WTC11 (cell line): ENCODE data around the gene PRKCE. TPM values are rescaled to one million over a fixed set of nuclear protein-coding genes. Genes with fewer than 3 reads are reported as not detected.

Experiments used
- ATAC-seq: fragments of 200-7000 bp; cut with Tn5 transposase; 2 replicates; pipeline ENCODE4 v1.10.0; 2021; ENCODE audit warnings: mild to moderate bottlenecking, moderate library complexity
- CTCF ChIA-PET: fragments of 300-600 bp; sonication (Branson Sonifier 250); formaldehyde crosslinking; loops from one replicate; lab custom pipeline; 2021; ENCODE audit warnings: antibody characterized with exemption; lab: Charles Lee
- POLR2A ChIA-PET: fragments of 350-600 bp; sonication (Branson Sonifier 250); formaldehyde crosslinking; loops from one replicate; lab custom pipeline; 2021; ENCODE audit warnings: antibody characterized with exemption; lab: Charles Lee
- DNase-seq: peaks from one replicate; pipeline ENCODE4 v3.0.0; 2021; ENCODE audit warnings: low spot score
- H3K27ac Mint-ChIP-seq: 2 replicates; pipeline ENCODE4 v1.8.0; 2021; ENCODE audit warnings: mixed read lengths
- H3K27me3 Mint-ChIP-seq: 2 replicates; pipeline ENCODE4 v1.8.0; 2021; ENCODE audit warnings: low read depth, mild to moderate bottlenecking, moderate library complexity, mixed read lengths
- H3K36me3 Mint-ChIP-seq: 2 replicates; pipeline ENCODE4 v1.8.0; 2021; ENCODE audit warnings: mixed read lengths
- H3K4me1 Mint-ChIP-seq: 2 replicates; pipeline ENCODE4 v1.8.0; 2022; ENCODE audit warnings: mixed read lengths
- H3K4me3 Mint-ChIP-seq: 2 replicates; pipeline ENCODE4 v1.8.0; 2021; ENCODE audit warnings: mild to moderate bottlenecking, moderate library complexity, mixed read lengths
- H3K9me3 Mint-ChIP-seq: 2 replicates; pipeline ENCODE4 v1.8.0; 2021; ENCODE audit warnings: mixed read lengths
- ATF1 ChIP-seq: sonication (generic); formaldehyde crosslinking; IDR thresholded peaks from 2 replicates; pipeline ENCODE4 v1.8.1; 2023; ENCODE audit warnings: mild to moderate bottlenecking, moderate library complexity, missing genetic modification reagents
- JAZF1 ChIP-seq: fragments of 250-450 bp; sonication (Bioruptor Pico); IDR thresholded peaks from 2 replicates; pipeline ENCODE4 v1.9.0; 2021; ENCODE audit warnings: moderate library complexity, mild to moderate bottlenecking, inconsistent platforms
- NFE2L1 ChIP-seq: sonication (generic); formaldehyde crosslinking; IDR thresholded peaks from 2 replicates; pipeline ENCODE4 v1.8.1; 2023; ENCODE audit warnings: missing genetic modification reagents
- NR3C1 ChIP-seq: sonication (generic); formaldehyde crosslinking; conservative IDR thresholded peaks from 2 replicates; pipeline ENCODE4 v1.8.1; 2023; ENCODE audit warnings: low read depth, mild to moderate bottlenecking, missing genetic modification reagents
- ZNF263 ChIP-seq: sonication (generic); formaldehyde crosslinking; IDR thresholded peaks from 2 replicates; pipeline ENCODE4 v1.8.1; 2022; ENCODE audit warnings: low read depth, mild to moderate bottlenecking, moderate library complexity, missing genetic modification reagents
- ZNF317 ChIP-seq: sonication (generic); formaldehyde crosslinking; IDR thresholded peaks from 2 replicates; pipeline ENCODE4 v1.8.1; 2023; ENCODE audit warnings: low read depth, mild to moderate bottlenecking, moderate library complexity, missing genetic modification reagents, borderline replicate concordance
- total RNA-seq: library from RNA; stranded (reverse); gene quantifications from 3 replicates; pipeline ENCODE4 v1.2.3, GENCODE V29; 2021
- TF ChIP-seq, protein P1 (sequence below): sonication (generic); formaldehyde crosslinking; IDR thresholded peaks from 2 replicates; pipeline ENCODE4 v1.8.0; 2023; ENCODE audit warnings: mild to moderate bottlenecking, missing genetic modification reagents
- TF ChIP-seq, protein P2 (sequence below): sonication (generic); formaldehyde crosslinking; IDR thresholded peaks from 2 replicates; pipeline ENCODE4 v1.8.1; 2022; ENCODE audit warnings: missing genetic modification reagents, borderline replicate concordance
- TF ChIP-seq, protein P3 (sequence below): sonication (generic); formaldehyde crosslinking; IDR thresholded peaks from 2 replicates; pipeline ENCODE4 v1.8.1; 2022; ENCODE audit warnings: mild to moderate bottlenecking, moderate library complexity, missing genetic modification reagents
- TF ChIP-seq, protein P4 (sequence below): sonication (generic); formaldehyde crosslinking; IDR thresholded peaks from 2 replicates; pipeline ENCODE4 v1.8.1; 2023; ENCODE audit warnings: mild to moderate bottlenecking, moderate library complexity, missing genetic modification reagents
- TF ChIP-seq, protein P5 (sequence below): sonication (generic); formaldehyde crosslinking; IDR thresholded peaks from 2 replicates; pipeline ENCODE4 v1.8.0; 2022; ENCODE audit warnings: mild to moderate bottlenecking, missing genetic modification reagents
- TF ChIP-seq, protein P6 (sequence below): fragments of 250-450 bp; sonication (Bioruptor Pico); IDR thresholded peaks from 2 replicates; pipeline ENCODE4 v1.8.0; 2021; ENCODE audit warnings: mild to moderate bottlenecking
- TF ChIP-seq, protein P7 (sequence below): sonication (generic); formaldehyde crosslinking; IDR thresholded peaks from 2 replicates; pipeline ENCODE4 v1.8.1; 2022; ENCODE audit warnings: low read depth, mild to moderate bottlenecking, moderate library complexity, missing genetic modification reagents, borderline replicate concordance
- TF ChIP-seq, protein P8 (sequence below): fragments of 250-450 bp; sonication (Bioruptor Pico); conservative IDR thresholded peaks from 2 replicates; pipeline ENCODE4 v1.9.0; 2021; ENCODE audit warnings: mild to moderate bottlenecking

PRKCE gene
- total RNA-seq, 1 experiment from 2014 or later, result 5.8 TPM

DNA sequence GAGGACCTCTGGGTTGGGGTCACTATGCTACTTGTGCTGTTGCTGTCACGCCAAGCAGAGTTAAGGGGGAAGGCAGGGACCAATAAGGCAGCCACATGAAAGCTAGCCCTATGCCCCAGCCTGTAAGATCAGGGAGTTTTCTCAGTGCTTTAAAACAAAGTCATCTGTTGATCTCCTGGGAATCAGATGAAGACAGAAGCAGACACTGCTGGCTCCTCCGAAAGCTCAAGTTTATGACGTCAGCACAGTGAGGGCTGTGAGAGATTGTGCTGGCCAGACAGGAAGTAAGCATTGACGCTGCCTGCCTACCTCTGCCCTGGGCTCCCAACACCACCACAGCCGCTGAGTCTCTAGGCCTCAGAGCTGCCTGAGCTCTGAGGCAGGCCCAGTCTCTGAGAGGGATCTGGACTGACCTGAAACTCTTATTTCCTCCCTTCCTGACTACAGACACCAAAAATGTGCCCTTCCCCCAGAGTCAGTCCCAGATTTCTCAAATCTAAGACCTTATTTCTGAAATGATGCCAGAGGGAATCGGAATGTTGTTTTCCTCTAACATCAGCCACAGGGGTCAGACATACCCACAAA is 527.7 kb downstream of the PRKCE start:
- POLR2A ChIA-PET, result interaction anchor here (0.5 kb wide), 1 partner anchor 49 kb away, joined by 4 read pairs; no protein-coding TSS in a partner anchor
- H3K4me3 Mint-ChIP-seq, result no peak overlapping the region
- H3K27ac Mint-ChIP-seq, result 0 out of 2 replicates have a peak overlapping the region, but pooled peaks have one; percentile 24
- no peaks in the 10 kb centered on the region for H3K27me3 Mint-ChIP-seq
- DNase-seq (no peak), ATAC-seq (peak; percentile 71)
- H3K36me3 Mint-ChIP-seq, result no peaks in the 10 kb centered on the region
- TF ChIP-seq, protein P1, sequence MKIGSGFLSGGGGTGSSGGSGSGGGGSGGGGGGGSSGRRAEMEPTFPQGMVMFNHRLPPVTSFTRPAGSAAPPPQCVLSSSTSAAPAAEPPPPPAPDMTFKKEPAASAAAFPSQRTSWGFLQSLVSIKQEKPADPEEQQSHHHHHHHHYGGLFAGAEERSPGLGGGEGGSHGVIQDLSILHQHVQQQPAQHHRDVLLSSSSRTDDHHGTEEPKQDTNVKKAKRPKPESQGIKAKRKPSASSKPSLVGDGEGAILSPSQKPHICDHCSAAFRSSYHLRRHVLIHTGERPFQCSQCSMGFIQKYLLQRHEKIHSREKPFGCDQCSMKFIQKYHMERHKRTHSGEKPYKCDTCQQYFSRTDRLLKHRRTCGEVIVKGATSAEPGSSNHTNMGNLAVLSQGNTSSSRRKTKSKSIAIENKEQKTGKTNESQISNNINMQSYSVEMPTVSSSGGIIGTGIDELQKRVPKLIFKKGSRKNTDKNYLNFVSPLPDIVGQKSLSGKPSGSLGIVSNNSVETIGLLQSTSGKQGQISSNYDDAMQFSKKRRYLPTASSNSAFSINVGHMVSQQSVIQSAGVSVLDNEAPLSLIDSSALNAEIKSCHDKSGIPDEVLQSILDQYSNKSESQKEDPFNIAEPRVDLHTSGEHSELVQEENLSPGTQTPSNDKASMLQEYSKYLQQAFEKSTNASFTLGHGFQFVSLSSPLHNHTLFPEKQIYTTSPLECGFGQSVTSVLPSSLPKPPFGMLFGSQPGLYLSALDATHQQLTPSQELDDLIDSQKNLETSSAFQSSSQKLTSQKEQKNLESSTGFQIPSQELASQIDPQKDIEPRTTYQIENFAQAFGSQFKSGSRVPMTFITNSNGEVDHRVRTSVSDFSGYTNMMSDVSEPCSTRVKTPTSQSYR, result no peak
- TF ChIP-seq, protein P2, sequence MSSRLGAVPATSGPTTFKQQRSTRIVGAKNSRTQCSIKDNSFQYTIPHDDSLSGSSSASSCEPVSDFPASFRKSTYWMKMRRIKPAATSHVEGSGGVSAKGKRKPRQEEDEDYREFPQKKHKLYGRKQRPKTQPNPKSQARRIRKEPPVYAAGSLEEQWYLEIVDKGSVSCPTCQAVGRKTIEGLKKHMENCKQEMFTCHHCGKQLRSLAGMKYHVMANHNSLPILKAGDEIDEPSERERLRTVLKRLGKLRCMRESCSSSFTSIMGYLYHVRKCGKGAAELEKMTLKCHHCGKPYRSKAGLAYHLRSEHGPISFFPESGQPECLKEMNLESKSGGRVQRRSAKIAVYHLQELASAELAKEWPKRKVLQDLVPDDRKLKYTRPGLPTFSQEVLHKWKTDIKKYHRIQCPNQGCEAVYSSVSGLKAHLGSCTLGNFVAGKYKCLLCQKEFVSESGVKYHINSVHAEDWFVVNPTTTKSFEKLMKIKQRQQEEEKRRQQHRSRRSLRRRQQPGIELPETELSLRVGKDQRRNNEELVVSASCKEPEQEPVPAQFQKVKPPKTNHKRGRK, result no peak
- no peak for TF ChIP-seq NR3C1
- no peak for TF ChIP-seq JAZF1 (CRISPR knock-in tag)
- TF ChIP-seq, protein P3, sequence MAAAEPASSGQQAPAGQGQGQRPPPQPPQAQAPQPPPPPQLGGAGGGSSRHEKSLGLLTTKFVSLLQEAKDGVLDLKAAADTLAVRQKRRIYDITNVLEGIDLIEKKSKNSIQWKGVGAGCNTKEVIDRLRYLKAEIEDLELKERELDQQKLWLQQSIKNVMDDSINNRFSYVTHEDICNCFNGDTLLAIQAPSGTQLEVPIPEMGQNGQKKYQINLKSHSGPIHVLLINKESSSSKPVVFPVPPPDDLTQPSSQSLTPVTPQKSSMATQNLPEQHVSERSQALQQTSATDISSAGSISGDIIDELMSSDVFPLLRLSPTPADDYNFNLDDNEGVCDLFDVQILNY, result no peak
- TF ChIP-seq, protein P4, sequence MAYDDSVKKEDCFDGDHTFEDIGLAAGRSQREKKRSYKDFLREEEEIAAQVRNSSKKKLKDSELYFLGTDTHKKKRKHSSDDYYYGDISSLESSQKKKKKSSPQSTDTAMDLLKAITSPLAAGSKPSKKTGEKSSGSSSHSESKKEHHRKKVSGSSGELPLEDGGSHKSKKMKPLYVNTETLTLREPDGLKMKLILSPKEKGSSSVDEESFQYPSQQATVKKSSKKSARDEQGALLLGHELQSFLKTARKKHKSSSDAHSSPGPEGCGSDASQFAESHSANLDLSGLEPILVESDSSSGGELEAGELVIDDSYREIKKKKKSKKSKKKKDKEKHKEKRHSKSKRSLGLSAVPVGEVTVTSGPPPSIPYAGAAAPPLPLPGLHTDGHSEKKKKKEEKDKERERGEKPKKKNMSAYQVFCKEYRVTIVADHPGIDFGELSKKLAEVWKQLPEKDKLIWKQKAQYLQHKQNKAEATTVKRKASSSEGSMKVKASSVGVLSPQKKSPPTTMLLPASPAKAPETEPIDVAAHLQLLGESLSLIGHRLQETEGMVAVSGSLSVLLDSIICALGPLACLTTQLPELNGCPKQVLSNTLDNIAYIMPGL (CRISPR knock-in tag), result no peak
- no peak for TF ChIP-seq ZNF317 (CRISPR knock-in tag)
- no peak for TF ChIP-seq ATF1 (CRISPR knock-in tag)
- no peaks in the 10 kb centered on the region for H3K9me3 Mint-ChIP-seq
- CTCF ChIA-PET, result no interaction called here
- H3K4me1 Mint-ChIP-seq, result peaks cover 4% of the 10 kb centered on the region

DNA sequence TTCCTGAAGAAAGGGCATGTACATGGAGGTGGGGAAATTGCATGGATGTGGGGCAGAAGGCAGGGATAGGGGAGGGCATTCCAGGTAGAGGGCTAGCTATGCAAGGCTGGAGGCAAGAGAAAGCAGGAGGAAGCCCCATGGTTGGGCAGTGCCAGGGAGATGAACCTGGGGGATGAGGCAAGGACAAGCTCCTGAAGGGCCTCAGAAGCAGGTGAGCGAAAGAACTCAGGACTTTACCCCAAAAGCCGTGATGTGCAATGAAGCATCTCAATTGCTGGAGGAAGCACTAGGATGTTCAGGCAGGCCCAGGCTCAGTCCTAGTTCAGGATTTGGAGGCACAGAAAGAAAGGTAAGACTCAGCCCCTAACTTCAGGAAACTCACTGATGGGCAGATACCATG is 528.7 kb downstream of the PRKCE start:
- H3K27ac Mint-ChIP-seq, result no peak overlapping the region
- DNase-seq, result no peak
- TF ChIP-seq, protein P5, sequence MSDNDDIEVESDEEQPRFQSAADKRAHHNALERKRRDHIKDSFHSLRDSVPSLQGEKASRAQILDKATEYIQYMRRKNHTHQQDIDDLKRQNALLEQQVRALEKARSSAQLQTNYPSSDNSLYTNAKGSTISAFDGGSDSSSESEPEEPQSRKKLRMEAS, result no peak
- TF ChIP-seq, protein P6, sequence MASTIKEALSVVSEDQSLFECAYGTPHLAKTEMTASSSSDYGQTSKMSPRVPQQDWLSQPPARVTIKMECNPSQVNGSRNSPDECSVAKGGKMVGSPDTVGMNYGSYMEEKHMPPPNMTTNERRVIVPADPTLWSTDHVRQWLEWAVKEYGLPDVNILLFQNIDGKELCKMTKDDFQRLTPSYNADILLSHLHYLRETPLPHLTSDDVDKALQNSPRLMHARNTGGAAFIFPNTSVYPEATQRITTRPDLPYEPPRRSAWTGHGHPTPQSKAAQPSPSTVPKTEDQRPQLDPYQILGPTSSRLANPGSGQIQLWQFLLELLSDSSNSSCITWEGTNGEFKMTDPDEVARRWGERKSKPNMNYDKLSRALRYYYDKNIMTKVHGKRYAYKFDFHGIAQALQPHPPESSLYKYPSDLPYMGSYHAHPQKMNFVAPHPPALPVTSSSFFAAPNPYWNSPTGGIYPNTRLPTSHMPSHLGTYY (CRISPR knock-in tag), result no peak
- TF ChIP-seq, protein P7, sequence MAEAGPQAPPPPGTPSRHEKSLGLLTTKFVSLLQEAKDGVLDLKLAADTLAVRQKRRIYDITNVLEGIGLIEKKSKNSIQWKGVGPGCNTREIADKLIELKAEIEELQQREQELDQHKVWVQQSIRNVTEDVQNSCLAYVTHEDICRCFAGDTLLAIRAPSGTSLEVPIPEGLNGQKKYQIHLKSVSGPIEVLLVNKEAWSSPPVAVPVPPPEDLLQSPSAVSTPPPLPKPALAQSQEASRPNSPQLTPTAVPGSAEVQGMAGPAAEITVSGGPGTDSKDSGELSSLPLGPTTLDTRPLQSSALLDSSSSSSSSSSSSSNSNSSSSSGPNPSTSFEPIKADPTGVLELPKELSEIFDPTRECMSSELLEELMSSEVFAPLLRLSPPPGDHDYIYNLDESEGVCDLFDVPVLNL, result no peak
- TF ChIP-seq, protein P2, result no peak
- no peak for TF ChIP-seq NFE2L1
- TF ChIP-seq ZNF263 (CRISPR knock-in tag), result no peak
- TF ChIP-seq, protein P8, sequence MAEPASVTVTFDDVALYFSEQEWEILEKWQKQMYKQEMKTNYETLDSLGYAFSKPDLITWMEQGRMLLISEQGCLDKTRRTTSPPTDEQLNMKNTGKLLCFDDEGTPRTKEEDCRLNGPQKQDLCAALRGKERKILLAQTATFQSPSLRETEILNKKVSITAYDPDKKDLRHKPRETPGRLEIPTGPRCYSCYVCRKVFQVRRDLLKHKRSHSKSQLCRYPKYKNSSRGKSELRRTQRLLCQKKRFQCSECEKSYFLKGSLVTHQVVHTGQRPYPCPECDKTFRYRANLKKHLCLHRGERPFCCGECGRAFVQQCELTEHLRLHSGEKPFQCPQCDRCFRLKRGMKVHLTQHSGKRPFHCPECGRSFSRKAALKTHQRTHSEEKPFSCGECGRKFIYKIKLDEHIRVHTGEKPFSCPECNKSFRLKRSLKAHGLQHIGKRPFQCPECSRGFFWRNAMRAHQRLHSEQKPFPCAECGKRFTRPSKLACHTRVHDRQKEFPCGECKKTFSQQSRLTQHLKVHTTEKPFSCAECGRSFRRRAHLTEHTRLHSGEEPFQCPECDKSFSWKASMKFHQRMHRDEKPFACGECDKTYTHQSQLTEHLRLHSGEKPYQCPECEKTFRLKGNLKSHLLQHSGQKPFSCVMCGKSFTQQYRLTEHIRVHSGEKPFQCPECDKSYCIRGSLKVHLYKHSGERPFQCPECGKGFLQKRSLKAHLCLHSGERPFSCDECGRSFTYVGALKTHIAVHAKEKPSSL (CRISPR knock-in tag), result no peak
- TF ChIP-seq, all 79 proteins: peak for 0
- H3K27me3 Mint-ChIP-seq, result no peaks in the 10 kb centered on the region
- peaks cover 4% of the 10 kb centered on the region for H3K4me1 Mint-ChIP-seq
- H3K36me3 Mint-ChIP-seq, result no peaks in the 10 kb centered on the region
- ATAC-seq, result no peak
- H3K9me3 Mint-ChIP-seq, result no peaks in the 10 kb centered on the region
- H3K4me3 Mint-ChIP-seq, result no peak overlapping the region
- CTCF ChIA-PET, result interaction anchor here (1.8 kb wide), 1 partner anchor 186 kb away, joined by 5 read pairs; no protein-coding TSS in a partner anchor
- POLR2A ChIA-PET, result no interaction called here
